HG03558 (cell line): Measurements from ENCODE around the gene DDX59.

Source experiments
- ATAC-seq: cut with Tn5 transposase; IDR thresholded peaks from one replicate; pipeline ENCODE4 v1.9.1; 2021; ENCODE audit warnings: moderate number of reproducible peaks; ENCODE audit not compliant: unreplicated experiment; ENCODE audit errors: extremely low read depth

The DDX59 gene

DNA sequence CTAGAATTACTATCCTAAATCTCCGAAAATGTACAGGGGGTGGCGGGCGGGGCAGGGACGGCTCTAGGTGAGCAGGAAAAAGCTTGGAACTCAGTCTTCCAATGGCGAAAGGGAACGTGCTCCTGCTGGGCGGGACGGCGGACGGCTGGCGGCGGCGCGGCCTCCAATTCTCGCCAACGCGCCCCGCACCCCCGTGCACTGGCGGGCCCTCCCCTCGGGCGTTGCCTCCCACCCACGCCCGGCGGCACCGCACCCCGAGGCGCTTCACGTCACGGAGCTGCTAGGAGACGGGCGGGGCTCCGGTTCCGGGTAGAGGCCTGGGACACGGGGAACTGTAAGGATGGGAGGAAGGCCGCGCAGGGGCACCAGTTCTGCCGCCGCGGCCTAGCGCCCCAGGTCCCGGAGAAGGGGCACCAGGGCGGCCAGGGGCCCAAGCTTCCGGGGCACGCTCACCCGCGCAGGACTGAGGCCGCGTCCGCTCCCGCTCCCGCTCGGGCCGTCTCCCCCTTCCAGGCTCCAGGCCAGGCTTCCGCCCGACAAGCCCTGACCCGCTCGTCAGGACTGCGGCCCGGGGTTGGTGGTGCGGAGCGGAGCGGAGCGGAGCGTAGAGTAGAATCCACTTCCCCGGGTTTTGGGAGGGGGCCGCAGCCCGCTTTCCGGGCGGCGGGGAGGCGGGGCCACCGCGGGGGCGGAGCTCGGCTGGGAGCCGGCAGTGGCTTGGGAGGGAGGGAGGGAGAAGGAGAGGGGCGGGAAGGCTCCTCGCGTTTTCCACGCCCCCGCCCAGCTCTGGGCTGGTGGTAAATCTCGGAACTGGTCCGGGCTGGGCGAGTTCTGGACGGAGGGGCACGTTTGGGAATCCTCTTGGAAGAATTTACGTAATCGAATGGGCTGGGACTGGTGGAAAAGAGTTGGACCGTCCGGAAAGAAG, at the start of gene DDX59:
DDX59 (minus strand) TSS at position 594 of the 928 bp plus-strand sequence. CDS start 3,167 bp downstream, outside the sequence.
- ATAC-seq, result peak; percentile 69

DNA sequence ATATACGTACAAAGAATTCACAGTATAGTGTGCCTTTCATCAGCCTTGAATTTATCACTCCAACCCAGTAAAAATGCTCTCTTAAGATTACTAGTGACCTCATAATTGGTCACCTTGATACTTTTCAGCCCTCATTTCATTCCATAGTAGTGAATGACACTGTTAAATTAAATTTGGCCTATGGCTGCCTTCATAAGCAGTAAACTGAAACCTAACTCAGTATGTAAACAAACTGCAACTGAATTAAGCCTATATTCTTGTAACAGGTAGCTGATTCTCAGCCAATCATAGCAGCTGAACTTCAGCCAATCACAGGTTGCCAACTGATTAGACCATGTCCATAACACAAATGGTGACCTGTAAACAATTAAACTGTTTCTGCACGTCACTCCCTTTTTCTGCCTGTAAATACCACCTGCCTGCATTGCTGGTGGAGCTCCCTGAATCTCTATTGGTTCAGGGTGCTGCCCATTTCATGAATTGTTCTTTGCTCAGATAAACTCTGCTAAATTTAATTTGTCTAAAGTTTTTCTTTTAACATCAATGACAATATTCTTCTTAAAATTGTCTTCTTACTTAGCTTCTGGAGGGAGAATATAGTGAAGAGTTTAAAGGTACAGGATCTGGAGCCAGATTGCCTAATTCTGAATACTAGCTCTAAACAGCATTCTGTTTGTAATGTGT, 44.9 kb upstream of the DDX59 start:
- ATAC-seq, result no peak

GRCh38 chr1:200710166-200710565, 40.5 kb upstream of the DDX59 start:
- ATAC-seq, result no peak

DNA sequence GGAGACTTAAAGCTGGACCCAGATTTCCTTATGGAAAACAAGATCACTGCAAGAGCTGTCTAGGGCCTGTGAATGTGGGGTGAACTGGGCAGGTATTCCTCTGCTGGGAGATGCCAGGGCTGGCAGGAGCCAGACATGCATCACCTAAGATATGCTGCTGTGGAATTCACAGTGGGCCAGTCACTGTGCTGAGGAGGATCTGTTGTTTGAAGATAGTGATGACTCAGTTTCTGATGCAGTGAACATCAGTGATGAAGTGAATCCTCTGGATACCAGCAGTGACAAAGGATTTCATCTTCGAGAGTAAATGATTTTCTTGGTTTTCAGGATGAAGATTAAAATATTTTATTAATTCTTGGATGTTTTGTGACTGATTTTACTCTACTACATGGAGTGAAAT, 39.1 kb upstream of the DDX59 start:
- ATAC-seq, result no peak

GRCh38 chr1:200708161-200708560, 38.5 kb upstream of the DDX59 start:
- ATAC-seq, result no peak

DNA sequence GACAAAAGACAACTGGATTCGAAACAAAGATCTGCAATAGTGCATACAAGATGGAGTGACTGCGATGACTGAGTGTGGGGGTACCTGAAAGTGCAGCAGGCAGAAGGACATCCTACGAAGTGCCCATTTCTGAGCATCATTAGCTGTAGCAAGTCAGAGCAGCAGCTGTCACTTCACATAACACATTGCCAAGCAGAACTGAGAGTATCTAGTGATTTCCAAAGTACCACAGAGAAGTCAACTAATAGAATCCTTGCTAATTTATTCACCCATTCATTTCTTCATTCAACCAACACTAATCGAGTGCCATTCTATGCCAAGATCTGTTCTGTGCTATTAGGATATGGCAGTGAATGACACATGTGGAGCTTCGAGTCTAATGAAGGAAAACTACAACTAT, 37.4 kb upstream of the DDX59 start:
- no peak for ATAC-seq

- no peak for ATAC-seq
These were observed 36.6 kb upstream of the DDX59 start for GRCh38 chr1:200706111-200706814.

- ATAC-seq, result no peak
These were observed 35.3 kb upstream of the DDX59 start for GRCh38 chr1:200704986-200705500.

DNA sequence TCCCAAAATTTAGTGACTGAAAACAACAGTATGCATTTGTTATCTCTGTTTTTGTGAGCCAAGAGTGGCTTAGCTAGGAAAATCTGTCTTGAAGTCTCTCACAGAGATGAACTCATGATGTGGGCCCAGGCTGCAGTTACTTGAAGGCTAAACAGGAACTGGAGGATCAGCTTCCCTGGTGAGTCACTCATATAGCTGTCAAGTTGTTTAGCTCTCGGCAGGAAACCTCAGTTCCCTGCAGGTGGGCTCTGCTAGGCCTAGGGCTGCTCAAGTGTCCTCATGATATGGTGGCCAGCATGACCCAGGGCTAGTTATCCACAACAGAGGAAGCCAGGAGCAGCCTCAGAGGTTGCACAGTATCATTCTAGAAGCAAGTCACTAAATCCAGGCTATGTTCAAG, 30.2 kb upstream of the DDX59 start:
- ATAC-seq, result no peak

DNA sequence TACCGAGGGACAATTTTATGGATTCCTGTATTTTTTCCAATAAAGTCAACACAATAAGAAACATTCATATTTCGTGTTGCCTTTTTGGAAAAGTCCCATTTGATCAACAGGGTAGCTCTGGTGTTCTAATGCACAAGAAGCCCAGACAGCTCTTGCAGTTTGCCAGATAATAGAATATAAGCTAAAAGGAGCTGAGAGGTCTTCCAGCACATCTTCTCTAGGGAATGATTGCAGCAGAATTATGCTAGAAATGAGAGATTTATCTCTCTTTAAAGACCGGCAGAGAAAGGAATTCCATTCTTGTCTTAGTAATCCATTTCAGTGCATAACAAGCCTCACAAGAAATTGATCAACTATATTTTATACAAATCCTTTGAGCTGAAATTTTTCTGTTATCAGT, 25.0 kb upstream of the DDX59 start:
- no peak for ATAC-seq

- ATAC-seq, result no peak
These were observed 23.6 kb upstream of the DDX59 start for GRCh38 chr1:200693327-200693726.

- ATAC-seq, result no peak
These were observed 22.6 kb upstream of the DDX59 start for GRCh38 chr1:200692316-200692715.

- no peak for ATAC-seq
These were observed 16.9 kb upstream of the DDX59 start for GRCh38 chr1:200686620-200687019.

DNA sequence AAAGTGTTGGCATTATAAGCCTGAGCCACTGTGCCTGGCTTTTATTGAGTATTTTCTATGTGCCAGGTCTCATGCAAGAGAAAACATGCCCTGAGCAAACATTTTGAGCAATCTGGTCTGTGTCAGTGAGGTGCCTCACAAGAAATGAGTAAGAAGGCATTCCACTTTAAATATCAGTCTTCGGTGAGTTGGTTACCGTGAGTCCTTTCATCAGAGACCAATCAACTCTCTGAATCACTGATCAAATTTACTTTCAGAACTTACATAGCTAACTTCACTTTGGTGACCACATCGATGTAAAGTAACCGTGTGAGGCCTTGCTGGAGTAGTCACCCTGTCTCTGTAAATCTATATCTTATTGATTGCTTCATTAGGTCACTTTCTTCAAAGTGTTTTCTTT, 14.3 kb upstream of the DDX59 start:
- ATAC-seq, result no peak

- ATAC-seq, result no peak
These were observed 13.6 kb upstream of the DDX59 start for GRCh38 chr1:200683298-200683697.

GRCh38 chr1:200681231-200681630, 11.5 kb upstream of the DDX59 start:
- no peak for ATAC-seq

DNA sequence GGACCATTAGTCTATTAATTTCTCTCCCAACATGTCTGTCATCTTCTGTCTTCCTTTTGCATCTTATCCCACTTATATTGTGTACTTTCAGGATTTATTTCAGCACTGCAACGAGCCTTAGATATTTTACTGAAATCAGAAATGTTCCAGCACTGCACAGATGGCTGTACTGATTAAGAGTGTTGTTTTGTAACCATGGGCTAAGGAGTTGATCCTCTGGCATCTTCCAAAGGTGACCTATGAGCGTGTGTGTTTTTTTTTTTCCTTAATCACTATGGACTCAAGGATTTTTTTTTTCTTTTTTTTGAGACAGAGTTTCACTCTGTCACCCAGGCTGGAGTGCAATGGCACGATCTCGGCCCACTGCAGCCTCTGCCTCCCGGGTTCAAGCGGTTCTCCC, 7.1 kb upstream of the DDX59 start:
- ATAC-seq, result no peak

DNA sequence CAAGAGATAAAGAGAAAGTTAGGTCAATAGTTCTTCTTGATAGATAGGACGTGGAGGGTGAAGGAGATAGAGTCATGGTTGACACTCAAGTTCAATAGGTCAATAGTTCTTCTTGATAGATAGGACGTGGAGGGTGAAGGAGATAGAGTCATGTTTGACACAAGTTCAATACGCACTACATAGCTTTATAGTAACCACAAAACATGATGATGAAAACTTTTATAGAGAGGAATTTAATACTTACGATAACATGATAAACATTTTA, 5.8 kb upstream of the DDX59 start:
- no peak for ATAC-seq

- no peak for ATAC-seq
These were observed 5.3 kb upstream of the DDX59 start for GRCh38 chr1:200674838-200675587.
